GM18907 (cell line): ENCODE data around the gene MRPL39.

Experiments
- ATAC-seq: cut with Tn5 transposase; IDR thresholded peaks from one replicate; pipeline ENCODE4 v1.9.1; 2021; ENCODE audit warnings: mild to moderate bottlenecking, moderate library complexity; ENCODE audit not compliant: unreplicated experiment

MRPL39 gene

GRCh38 chr21:25615880-25616279, 8.6 kb upstream of the MRPL39 start:
- ATAC-seq, result no peak

- no peak for ATAC-seq
These were observed 7.2 kb upstream of the MRPL39 start for GRCh38 chr21:25614441-25614840.

GRCh38 chr21:25608044-25608737, 910 bp upstream of the MRPL39 start:
- peak; percentile 83 for ATAC-seq

DNA sequence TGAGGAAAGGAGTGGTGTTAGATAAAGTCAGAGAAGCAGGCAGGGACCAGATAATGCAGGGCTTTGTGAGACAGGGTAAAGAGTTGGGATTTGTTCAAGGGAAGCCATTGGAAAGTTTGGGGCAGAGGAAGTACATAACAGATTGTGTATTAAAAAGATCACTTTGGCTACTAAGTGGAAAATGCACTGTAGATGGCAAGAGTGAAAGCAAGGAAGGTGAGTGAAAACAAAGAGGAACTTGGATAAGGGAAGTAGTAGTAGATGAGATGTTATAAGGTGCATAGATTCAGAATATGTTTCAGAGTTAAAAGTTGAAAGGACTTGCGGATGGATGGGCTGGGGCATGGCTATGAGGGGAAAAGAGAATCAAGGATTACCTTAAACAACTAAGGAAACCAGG, 17.4 kb downstream of the MRPL39 start:
- ATAC-seq, result no peak

DNA sequence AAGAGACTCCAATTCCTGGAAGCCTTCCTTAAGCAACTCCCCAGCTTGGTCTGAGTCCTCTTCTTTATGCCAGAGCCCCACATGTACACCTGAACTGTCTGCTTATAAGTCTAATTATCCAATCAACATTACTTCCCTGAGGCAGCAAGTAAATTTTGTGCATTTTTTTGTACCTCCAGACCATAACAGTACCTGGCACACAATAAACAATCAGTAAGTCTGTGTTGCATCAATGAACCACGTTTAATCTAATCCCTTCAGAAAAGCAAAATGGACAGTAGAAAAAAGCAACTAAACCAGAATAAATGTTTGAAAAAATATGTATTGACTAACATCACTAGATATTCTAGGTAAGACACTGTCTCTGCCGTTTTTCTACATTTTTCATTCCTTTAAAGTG, 20.5 kb downstream of the MRPL39 start:
- ATAC-seq, result no peak

DNA sequence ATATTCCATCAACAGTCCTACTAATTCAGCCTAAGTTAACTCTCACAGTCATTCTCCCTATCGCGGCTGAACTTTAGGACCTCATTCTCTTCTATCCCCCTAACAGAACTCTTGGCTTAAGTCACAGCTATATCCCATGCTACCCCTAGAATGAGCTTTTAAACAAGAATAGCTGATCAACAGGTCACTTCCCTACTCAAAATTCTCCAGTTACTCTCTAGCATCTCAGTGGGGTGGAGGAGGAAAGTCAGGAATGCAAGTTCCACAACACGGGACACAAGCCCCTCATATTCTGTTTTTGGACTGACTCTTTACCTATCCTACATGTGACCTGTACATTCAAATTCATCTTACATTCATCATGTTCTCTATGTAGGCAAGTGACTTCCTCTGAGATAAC, 21.0 kb downstream of the MRPL39 start:
- ATAC-seq, result no peak

DNA sequence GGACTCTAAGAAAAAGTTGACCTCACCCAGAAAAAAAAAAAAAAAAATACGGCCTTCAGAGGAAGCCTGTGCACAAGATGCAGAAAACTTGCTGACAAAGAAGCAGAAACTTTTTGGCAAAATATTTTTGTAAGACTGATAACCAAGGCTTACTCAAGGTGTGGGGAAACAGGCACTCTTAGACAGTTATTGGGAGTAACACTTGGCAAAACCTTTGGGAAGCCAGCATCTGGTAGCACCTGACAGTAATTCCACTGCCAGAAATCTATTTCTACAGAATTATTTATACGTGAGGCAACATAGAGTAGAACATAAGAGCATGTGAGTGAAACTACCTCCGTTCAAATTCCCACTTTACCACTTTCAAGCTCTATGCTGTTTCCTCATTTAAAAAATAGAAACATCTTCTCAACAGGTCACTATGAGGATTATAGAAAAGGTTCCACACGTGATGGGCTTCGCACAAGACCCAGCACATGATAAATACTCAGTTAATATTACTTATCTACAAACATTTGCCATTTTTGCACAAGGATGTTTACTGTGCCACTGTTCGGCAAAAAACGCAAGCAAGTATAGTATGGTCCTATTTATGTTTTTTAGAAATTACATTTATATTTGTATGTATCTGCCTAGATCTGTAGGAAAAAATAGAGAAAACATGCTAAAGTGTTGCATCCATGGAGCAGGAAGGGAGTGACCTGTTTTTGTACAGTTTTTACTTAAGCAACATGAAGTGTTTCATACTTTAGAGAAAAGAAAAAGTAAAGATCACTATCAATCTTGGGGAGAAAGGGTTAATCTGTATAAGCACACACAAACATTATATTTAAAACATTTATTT, 22.2 kb downstream of the MRPL39 start:
- ATAC-seq, result no peak

GRCh38 chr21:25583370-25584130, 23.7 kb downstream of the MRPL39 start:
- no peak for ATAC-seq

DNA sequence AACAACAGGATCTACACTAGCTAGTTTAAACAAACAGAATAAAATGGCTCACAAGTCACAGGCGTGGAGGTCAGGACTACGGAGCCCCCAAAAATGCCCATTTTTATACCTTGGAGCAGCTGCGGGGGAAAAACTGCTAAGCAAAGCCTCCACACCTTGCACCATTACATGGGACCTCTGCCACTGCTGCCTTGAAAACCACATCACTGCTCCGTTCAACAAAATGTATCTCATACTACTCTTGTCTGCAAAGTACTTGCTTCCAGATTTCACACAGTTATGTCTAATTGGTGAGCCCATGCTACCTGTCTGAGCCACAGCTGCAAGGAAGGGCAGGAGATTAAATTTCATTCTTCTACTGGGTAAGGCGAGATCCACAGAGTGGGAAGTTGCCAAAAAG, 24.4 kb downstream of the MRPL39 start:
- no peak for ATAC-seq

- no peak for ATAC-seq
These were observed 25.0 kb downstream of the MRPL39 start for GRCh38 chr21:25582164-25582790.

DNA sequence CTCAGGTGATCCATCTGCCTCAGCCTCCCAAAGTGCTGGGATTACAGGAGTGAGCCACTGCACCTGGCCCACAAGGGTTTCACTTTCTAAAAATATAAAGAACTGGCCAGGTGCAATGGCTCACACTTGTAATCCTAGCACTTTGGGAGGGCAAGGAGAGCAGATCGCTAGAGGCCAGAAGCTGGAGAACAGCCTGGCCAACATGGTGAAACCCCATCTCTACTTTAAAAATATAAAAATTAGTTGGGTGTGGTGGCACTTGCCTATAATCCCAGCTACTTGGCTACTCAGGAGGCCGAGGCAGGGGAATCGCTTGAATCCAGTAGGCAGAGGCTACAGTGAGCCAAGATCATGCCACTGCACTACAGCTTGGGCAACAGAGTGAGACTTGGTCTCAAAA, 25.7 kb downstream of the MRPL39 start:
- no peak for ATAC-seq

DNA sequence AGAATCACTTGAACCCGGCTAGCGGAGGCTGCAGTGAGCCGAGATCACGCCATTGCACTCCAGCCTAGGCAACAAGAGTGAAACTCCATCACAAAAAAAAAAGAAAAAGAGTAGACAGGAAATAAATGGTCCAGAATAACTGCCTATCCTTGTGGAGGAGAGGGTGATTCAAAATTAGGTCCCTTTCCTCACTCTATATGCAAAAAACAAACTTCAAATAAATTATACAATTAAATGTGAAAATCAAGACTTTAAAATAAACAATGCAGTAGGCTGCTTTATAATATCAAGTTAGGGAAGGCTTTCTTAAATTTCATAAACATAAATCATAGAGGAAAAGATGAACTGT, 26.4 kb downstream of the MRPL39 start:
- no peak for ATAC-seq

GRCh38 chr21:25579226-25580013, 27.9 kb downstream of the MRPL39 start:
- ATAC-seq, result no peak

DNA sequence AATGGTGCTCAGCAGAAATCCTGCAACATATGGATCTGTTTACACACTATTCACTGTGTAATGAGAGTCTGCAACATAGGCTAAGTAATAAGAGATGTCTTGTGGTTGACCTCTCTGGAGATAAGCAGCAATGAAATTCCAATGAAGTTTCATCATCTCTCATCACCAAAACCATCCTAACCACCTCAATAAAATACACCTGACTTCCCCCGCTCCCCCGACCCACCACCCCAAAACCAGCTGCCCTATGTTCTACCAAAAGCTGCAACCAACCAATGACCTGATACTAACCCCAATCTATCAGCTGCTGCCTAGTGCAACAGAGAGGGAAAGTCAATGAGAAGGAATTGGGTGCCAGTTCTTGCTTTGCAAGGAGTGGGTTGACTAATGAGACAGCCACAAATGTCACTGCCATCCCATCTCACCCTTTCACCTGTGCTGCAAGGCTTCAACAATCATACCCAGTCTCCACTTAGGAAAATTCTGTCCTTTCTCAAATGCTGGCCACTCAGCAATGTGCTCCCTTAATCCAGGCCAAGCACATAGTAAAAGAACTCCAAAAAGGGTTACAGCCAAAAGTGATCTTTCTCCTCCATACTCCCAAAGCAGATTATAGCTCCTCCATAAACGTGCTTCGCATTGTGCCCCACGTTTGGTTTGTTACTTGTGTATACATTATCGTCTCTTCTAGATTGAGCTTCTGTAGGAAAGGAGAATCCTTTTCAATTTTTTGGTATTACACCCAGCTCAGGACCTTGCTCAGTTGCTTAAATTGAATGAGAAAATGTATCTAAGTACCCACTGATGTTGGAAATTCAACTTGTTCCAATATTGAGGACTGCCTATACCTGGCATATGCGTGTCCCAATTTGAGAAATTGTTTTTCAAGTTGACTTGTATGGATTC, 29.0 kb downstream of the MRPL39 start:
- ATAC-seq, result peak; percentile 35

- peak; percentile 20 for ATAC-seq
These were observed 29.7 kb downstream of the MRPL39 start for GRCh38 chr21:25577424-25578055.

DNA sequence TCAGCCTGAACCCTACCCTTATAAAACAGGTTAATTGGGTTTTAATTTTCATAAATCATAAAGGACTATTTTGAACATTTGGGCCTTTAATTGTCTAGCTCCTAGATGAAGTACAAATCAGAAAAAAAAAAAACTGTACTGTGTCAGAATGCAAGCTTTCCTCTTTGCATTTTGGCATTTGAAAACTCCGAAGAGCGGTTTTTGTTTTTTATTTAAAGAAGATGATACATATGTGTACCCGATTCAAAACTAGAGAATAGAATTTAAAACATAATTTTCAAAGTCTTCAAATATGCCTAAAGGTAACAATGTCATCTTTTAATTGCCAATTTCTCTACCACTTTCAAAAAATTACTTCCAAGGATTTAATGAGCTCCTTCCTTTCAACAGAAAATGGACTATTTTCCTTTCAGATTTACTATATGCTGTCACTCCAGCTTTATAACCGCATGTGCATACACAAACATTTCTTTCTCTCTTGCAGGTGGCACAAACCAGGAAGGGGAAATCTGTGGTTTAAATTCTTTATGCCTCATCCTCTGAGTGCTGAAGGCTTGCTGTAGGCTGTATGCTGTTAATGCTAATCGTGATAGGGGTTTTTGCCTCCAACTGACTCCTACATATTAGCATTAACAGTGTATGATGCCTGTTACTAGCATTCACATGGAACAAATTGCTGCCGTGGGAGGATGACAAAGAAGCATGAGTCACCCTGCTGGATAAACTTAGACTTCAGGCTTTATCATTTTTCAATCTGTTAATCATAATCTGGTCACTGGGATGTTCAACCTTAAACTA, 33.7 kb downstream of the MRPL39 start:
- ATAC-seq, result peak; percentile 24

- ATAC-seq, result peak; percentile 41
These were observed 34.4 kb downstream of the MRPL39 start for GRCh38 chr21:25572861-25573310.

DNA sequence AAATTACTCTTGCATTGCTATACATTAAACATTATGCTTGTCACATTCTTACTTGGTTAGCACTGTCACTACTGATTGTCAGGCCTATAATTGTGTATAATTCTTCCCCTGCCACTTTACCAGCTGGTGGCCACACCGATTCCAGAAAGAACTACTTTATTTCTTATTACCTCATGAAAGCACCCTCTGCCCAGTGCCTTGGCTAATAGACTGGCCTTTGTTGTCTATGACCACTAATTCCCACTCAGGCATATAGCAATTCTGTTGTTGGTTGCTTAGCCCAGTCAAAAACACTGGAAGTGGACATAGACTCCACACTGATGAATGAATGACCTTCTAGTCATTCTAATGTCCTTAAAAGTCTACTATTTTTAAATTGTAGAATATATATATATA, 35.6 kb downstream of the MRPL39 start:
- no peak for ATAC-seq
